Subcutaneous abdominal adipose tissue (tissue), 5 donors: ENCODE data around the gene NDNF.

Source experiments
- H3K27ac ChIP-seq: one replicate; pipeline ENCODE4 v1.7.0; 2013; ENCODE audit warnings: low read depth, mild to moderate bottlenecking, inconsistent platforms, low read length, moderate library complexity
- H3K27me3 ChIP-seq, 5 donors: one replicate each; pipeline ENCODE4 v1.7.0; 2013; ENCODE audit warnings: low read length in 5 of 5, inconsistent platforms in 1 of 5; ENCODE audit not compliant: control insufficient read depth in 5 of 5, insufficient read depth in 4 of 5
- H3K36me3 ChIP-seq, 5 donors: one replicate each; pipeline ENCODE4 v1.7.0; 2013; ENCODE audit warnings: low read length in 5 of 5; ENCODE audit not compliant: control insufficient read depth in 5 of 5, insufficient read depth in 5 of 5
- H3K4me1 ChIP-seq, 5 donors: one replicate each; pipeline ENCODE4 v1.7.0; 2013; ENCODE audit warnings: low read length in 5 of 5, mild to moderate bottlenecking in 3 of 5, moderate library complexity in 1 of 5; ENCODE audit not compliant: control insufficient read depth in 5 of 5, insufficient read depth in 5 of 5
- H3K4me3 ChIP-seq, 5 donors: one replicate each; pipeline ENCODE4 v1.7.0; 2013; ENCODE audit warnings: low read length in 5 of 5, low read depth in 1 of 5
- H3K9ac ChIP-seq, 5 donors: one replicate each; pipeline ENCODE4 v1.7.0; 2013; ENCODE audit warnings: low read length in 5 of 5, mild to moderate bottlenecking in 4 of 5, moderate library complexity in 3 of 5
- H3K9me3 ChIP-seq, 5 donors: one replicate each; pipeline ENCODE4 v1.7.0; 2013; ENCODE audit warnings: low read length in 5 of 5; ENCODE audit not compliant: control insufficient read depth in 5 of 5
- donor health status: healthy.
- donor health status: healthy.
- donor health status: healthy.
- donor health status: healthy.
- donor health status: healthy.

NDNF gene, protein sequence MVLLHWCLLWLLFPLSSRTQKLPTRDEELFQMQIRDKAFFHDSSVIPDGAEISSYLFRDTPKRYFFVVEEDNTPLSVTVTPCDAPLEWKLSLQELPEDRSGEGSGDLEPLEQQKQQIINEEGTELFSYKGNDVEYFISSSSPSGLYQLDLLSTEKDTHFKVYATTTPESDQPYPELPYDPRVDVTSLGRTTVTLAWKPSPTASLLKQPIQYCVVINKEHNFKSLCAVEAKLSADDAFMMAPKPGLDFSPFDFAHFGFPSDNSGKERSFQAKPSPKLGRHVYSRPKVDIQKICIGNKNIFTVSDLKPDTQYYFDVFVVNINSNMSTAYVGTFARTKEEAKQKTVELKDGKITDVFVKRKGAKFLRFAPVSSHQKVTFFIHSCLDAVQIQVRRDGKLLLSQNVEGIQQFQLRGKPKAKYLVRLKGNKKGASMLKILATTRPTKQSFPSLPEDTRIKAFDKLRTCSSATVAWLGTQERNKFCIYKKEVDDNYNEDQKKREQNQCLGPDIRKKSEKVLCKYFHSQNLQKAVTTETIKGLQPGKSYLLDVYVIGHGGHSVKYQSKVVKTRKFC

DNA sequence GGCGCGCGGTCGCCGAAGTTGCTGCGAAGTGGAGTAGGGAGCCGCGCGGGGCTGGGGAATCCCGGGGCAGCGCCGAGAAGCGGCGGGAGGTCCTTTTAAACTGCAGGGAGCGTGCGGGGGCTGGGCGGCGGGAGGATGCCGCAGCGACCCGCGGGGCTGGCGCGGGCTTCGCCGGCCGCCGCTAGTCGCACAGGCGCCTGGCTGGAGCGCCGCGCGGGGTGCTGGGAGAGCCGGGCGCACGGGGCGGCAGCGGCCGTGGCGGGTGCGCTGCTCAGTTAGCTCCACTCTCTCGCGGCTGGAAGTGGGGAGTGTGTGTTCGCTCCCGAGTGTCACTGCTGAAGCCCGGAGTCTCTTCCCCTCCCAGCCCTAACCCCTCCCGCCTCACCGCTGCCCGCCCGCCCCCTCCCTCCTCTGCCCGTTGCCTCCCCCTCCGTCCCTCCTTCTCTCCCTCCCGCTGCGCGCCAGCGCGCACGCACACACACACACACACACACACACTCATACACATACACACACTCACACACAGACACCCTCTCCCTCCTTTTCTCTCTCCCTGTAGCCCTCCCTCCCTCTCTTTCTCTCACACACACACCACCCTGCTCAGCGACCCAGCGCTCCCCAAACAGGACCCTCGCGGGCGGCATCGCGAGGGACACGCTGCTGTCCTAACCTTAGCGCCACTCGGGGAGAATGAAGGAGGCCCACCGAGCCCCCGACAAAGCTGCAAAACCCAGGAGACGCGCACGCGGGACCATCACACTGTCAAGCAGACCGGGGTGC is at the start of gene NDNF:
TSS of gene NDNF (minus strand) at position 312 of the 780 bp plus-strand sequence. CDS start 26,698 bp downstream, outside the sequence.
- Histone ChIP-seq H3K27me3 (peaks cover 4 to 22% (median 9%) of the 10 kb centered on the region in 5 donors), H3K36me3 (no peaks in the 10 kb centered on the region), H3K9me3 (no peaks in the 10 kb centered on the region), H3K27ac (peak within 1 kb of the TSS; percentile 67), H3K4me1 (peaks cover 0 to 28% (median 25%) of the 10 kb centered on the region in 5 donors), H3K9ac (peak within 1 kb of the TSS in 3 of 5 donors; percentile 51 to 72 (median 56)), H3K4me3 (peak within 1 kb of the TSS; percentile 55 to 77 (median 75))

DNA sequence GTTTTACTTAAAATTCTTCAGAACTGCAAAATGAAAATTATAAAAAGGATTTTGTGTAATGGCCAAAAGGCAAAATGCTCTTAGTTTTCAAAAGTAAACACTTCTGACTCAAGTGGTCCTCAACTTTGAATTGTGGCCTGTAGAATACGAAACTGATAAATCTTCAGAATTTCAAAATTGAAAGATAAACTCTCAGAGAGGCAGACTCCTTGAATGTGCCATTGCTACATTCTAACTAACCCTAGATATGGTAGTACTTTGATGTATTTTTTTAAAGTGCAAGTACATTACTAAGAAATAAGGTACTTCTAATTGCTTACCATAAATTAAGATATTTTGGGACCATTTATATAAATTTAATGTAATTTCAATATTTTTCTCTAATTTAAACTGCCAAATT is 47.4 kb upstream of the NDNF start:
- no peak overlapping the region for H3K4me3 ChIP-seq
- H3K9me3 ChIP-seq: no peaks in the 10 kb centered on the region
- no peak overlapping the region for H3K9ac ChIP-seq
- no peaks in the 10 kb centered on the region for H3K36me3 ChIP-seq
- H3K27me3 ChIP-seq: no peaks in the 10 kb centered on the region
- H3K4me1 ChIP-seq: no peaks in the 10 kb centered on the region
- no peak overlapping the region for H3K27ac ChIP-seq

DNA sequence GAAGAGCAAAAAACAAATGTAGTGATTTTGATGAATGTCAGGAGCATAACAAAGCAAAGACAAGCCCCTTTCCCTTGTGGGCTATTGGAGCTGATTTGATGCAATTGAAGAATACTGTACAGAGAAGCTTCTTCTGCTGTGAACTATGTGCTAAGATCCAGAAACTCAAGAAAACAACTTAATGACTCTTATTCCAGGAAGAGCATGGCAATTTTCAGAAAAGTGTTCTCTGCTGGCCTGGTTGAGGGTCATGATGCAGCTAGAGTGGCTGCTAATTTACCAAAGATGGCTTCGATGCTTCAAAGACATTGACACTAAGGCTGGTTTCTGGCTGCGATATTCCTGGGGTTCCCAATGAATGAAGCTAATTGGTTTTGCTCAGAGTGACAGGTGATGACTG is 46.0 kb upstream of the NDNF start:
- no peaks in the 10 kb centered on the region for H3K27me3 ChIP-seq
- H3K36me3 ChIP-seq: no peaks in the 10 kb centered on the region
- H3K9ac ChIP-seq: no peak overlapping the region
- no peaks in the 10 kb centered on the region for H3K9me3 ChIP-seq
- no peak overlapping the region for H3K27ac ChIP-seq
- H3K4me1 ChIP-seq: no peaks in the 10 kb centered on the region
- no peak overlapping the region for H3K4me3 ChIP-seq

DNA sequence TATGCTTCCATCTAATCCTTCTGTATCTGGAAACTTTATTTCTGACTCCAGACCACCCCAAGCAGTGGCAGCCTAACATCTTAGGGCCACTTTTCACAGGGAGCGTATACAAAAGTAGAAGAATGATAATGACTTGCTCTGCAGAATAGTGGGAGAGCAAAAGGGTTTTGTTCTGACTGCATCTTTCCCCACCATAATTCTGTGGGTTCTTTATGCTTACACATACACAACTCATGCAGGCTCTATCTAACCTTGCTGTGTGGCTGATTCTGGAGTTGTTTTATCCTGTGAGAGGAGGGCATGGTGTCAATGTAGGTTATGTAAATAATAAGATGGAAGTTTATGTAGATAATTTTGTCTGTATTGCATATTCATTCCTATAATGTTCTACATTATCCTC is 42.4 kb upstream of the NDNF start:
- H3K4me1 ChIP-seq: no peaks in the 10 kb centered on the region
- no peaks in the 10 kb centered on the region for H3K36me3 ChIP-seq
- no peak overlapping the region for H3K27ac ChIP-seq
- H3K9me3 ChIP-seq: no peaks in the 10 kb centered on the region
- no peak overlapping the region for H3K4me3 ChIP-seq
- no peaks in the 10 kb centered on the region for H3K27me3 ChIP-seq
- H3K9ac ChIP-seq: no peak overlapping the region

DNA sequence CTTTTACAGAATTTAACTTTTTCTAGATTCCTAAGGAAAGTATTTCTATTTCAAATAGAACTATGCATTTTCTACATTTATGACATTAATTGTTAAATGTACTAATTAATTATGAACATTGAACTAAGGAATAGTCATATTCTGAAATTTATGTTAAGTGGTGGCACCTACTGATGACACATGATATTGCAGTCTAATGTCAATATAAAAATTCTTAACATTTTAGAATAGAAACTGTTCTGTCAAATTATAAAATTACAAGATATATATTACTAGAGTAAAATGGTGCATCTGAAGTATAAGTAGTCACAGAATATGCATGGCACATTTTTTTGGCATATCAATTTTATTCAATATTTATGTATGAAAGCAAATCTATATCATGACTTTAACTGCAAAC is 40.2 kb upstream of the NDNF start:
- Histone ChIP-seq H3K4me1 (no peaks in the 10 kb centered on the region), H3K9me3 (no peaks in the 10 kb centered on the region)

DNA sequence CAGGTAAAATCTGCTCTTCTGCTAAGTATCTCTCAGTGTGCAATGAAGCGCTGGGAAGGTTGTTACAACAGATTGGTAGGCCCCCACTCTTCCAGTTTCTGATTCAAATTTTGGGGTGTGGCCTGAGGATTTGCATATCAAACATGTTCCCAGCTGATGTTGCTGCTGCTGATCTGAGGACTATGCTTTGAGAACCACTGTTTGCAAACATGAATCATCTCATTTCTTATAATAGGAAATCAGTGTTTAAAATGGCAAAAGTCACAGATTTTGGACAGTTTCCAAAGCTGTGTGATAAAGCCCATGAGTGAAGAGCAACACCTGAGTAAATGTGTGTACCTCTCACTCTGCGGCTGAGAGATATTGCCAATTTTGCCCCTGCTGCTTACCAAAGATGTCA is 36.2 kb upstream of the NDNF start:
- H3K27me3 ChIP-seq: no peaks in the 10 kb centered on the region
- no peak overlapping the region for H3K27ac ChIP-seq
- H3K9me3 ChIP-seq: no peaks in the 10 kb centered on the region
- H3K4me1 ChIP-seq: no peaks in the 10 kb centered on the region
- no peaks in the 10 kb centered on the region for H3K36me3 ChIP-seq
- no peak overlapping the region for H3K4me3 ChIP-seq
- H3K9ac ChIP-seq: no peak overlapping the region

More for the DNA sequence above, 40.2 kb upstream of the NDNF start:
- Histone ChIP-seq H3K27ac (no peak overlapping the region), H3K4me3 (no peak overlapping the region), H3K36me3 (no peaks in the 10 kb centered on the region), H3K27me3 (no peaks in the 10 kb centered on the region), H3K9ac (no peak overlapping the region)

DNA sequence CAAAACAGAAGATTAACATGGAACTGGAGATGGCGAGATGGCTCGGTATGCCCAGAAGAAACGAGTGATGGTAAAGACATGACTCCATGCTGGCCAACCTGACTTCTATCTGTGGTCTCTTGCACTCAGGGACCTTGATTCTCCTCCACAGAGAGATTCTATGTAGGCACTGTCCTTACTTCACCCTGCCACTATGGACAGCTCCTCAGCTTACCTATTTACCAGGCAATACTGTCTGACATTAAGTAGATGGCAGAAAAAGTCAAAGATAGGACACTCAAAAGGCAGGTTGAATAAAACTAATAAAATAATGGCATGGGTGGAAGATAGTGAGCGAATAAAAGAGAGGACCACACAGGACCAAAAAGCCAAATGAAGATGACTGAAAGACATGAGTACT is 35.2 kb upstream of the NDNF start:
- H3K4me3 ChIP-seq: no peak overlapping the region
- no peaks in the 10 kb centered on the region for H3K9me3 ChIP-seq
- no peaks in the 10 kb centered on the region for H3K4me1 ChIP-seq
- H3K36me3 ChIP-seq: no peaks in the 10 kb centered on the region
- H3K27ac ChIP-seq: no peak overlapping the region
- H3K9ac ChIP-seq: no peak overlapping the region
- H3K27me3 ChIP-seq: no peaks in the 10 kb centered on the region

DNA sequence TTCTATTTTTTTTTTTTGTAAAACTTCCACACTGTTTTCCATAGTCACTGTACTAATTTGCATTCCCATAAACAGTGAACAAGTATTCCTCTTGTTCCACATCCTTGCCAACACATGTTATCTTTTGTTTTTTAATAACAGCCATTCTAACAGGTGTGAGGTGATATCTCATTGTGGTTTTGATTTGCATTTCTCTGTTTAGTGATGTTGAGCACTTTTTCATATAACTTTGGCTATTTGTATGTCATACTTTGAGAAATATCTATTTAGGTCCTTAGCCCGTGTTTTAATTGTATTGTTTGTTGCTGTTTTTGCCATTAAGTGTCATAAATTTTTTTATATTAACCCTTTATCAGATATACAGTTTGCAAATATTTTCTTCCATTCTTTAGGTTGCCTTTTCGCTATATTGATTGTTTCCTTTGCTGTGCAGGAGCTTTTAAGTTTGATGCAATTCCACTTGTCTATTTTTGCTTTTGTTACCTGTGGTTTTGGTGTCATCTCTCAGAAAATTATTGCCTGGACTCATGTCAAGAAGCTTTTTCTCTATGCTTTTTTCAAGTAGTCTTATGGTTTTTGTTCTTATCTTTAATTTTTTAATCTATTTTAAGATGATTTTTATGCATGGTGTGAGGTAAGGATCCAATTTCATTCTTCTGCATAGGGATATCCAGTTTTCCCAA is 27.9 kb upstream of the NDNF start:
- H3K27me3 ChIP-seq: no peaks in the 10 kb centered on the region
- H3K27ac ChIP-seq: no peak overlapping the region
- no peak overlapping the region for H3K4me3 ChIP-seq
- no peak overlapping the region for H3K9ac ChIP-seq
- no peaks in the 10 kb centered on the region for H3K36me3 ChIP-seq
- no peaks in the 10 kb centered on the region for H3K9me3 ChIP-seq
- no peaks in the 10 kb centered on the region for H3K4me1 ChIP-seq

DNA sequence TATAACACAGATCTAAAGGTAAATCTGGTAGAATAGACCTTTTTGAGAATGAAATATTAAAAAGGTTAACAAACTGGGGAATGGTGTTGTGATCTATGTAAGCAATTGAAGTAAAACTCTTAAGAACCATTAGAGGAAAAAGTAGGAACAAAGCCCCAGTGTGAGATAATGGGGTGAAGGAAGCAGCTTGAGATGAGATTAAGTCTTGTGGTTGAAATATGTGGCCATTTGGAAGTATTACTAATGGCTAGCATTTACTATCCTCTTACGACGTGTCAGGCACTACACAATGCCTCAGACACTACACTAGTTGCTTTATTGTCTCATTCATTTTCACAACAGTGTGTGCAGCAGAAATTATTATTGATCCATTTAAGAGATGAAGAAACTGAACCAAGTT is 25.9 kb upstream of the NDNF start:
- Histone ChIP-seq H3K27ac (no peak overlapping the region), H3K4me1 (no peaks in the 10 kb centered on the region)

More for the DNA sequence above, 25.9 kb upstream of the NDNF start:
- Histone ChIP-seq H3K36me3 (no peaks in the 10 kb centered on the region), H3K9me3 (no peaks in the 10 kb centered on the region), H3K4me3 (no peak overlapping the region), H3K9ac (no peak overlapping the region), H3K27me3 (no peaks in the 10 kb centered on the region)
